ENCODE results near the gene NUCB1. TPM values are rescaled to one million over a fixed set of nuclear protein-coding genes. Genes with fewer than 3 reads are reported as not detected.
"Not testable (repeated sequence)": the region's sequence is repeated elsewhere in the genome, so short reads cannot be mapped to it uniquely, and the experiment has no call there.

The NUCB1 gene
- total RNA-seq, 2 experiments from 2014 or later, result 102 to 114 TPM

GRCh38 chr19:48915757-48916156 is 15.6 kb downstream of the NUCB1 start:
- ATAC-seq (no peak), DNase-seq (no peak)
- no peaks in the 10 kb centered on the region for H3K27me3 Mint-ChIP-seq
- intact Hi-C loops (cut with micrococcal nuclease), result no loop called here
- no peaks in the 10 kb centered on the region for H3K9me3 Mint-ChIP-seq
- no peak overlapping the region for H3K4me3 Mint-ChIP-seq
- H3K36me3 Mint-ChIP-seq (ENCODE audit: low read depth), result peaks cover 38% of the 10 kb centered on the region
- CTCF ChIA-PET, result interaction anchor here (1.3 kb wide), 1 partner anchor 16 kb away, joined by 4 read pairs; the partner anchor contains the start of gene NUCB1
- no peak overlapping the region for H3K27ac Mint-ChIP-seq
- TF ChIP-seq CTCF (IDR thresholded peaks at IDR 0.05), result no peak
- no peaks in the 10 kb centered on the region for H3K4me1 Mint-ChIP-seq (ENCODE audit: low read depth)
- POLR2A ChIA-PET, result interaction anchor here (1.7 kb wide), 1 partner anchor 17 kb away, joined by 3 read pairs; the partner anchor contains the start of gene TULP2

GRCh38 chr19:48918071-48918470 is 18.0 kb downstream of the NUCB1 start:
- POLR2A ChIA-PET, result interaction anchor here (0.7 to 1.1 kb wide), 2 partner anchors 11 to 103 kb away, joined by 3 to 4 read pairs; no protein-coding TSS in a partner anchor
- ATAC-seq (no peak), DNase-seq (no peak)
- Mint-ChIP-seq H3K27me3 (no peaks in the 10 kb centered on the region), H3K9me3 (no peaks in the 10 kb centered on the region), H3K4me1 (ENCODE audit: low read depth) (no peaks in the 10 kb centered on the region), H3K4me3 (no peak overlapping the region), H3K36me3 (ENCODE audit: low read depth) (peaks cover 31% of the 10 kb centered on the region), H3K27ac (no peak overlapping the region)
- no peak for TF ChIP-seq CTCF (IDR thresholded peaks at IDR 0.05)
- intact Hi-C loops (cut with micrococcal nuclease), result no loop called here
- CTCF ChIA-PET, result interaction anchor here (1.6 kb wide), 1 partner anchor 75 kb away, joined by 4 read pairs; the partner anchor contains the start of genes GYS1 and RUVBL2

- ATAC-seq, result peak; percentile 85
- H3K27ac Mint-ChIP-seq, result no peak overlapping the region
- intact Hi-C loops (cut with micrococcal nuclease), result no loop called here
- CTCF ChIA-PET, result interaction anchor here (2.0 kb wide), 1 partner anchor 52 kb away, joined by 8 read pairs; no protein-coding TSS in a partner anchor
- POLR2A ChIA-PET, result interaction anchor here (0.6 to 1.1 kb wide), 4 partner anchors 8 to 104 kb away, joined by 3 to 4 read pairs (median 3); no protein-coding TSS in a partner anchor
- no peak overlapping the region for H3K4me3 Mint-ChIP-seq
- H3K27me3 Mint-ChIP-seq, result no peaks in the 10 kb centered on the region
- peak; percentile 42 for DNase-seq
- H3K36me3 Mint-ChIP-seq (ENCODE audit: low read depth), result peaks cover 30% of the 10 kb centered on the region
- H3K9me3 Mint-ChIP-seq, result no peaks in the 10 kb centered on the region
- H3K4me1 Mint-ChIP-seq (ENCODE audit: low read depth), result no peaks in the 10 kb centered on the region
- no peak for TF ChIP-seq CTCF (IDR thresholded peaks at IDR 0.05)
Observed at GRCh38 chr19:48918801-48919247, 18.7 kb downstream of the NUCB1 start.

- DNase-seq; H3K4me1 Mint-ChIP-seq (ENCODE audit: low read depth); ATAC-seq; intact Hi-C loops (cut with micrococcal nuclease); H3K9me3 Mint-ChIP-seq; H3K4me3 Mint-ChIP-seq; H3K27me3 Mint-ChIP-seq; H3K27ac Mint-ChIP-seq: not testable (repeated sequence)
- ChIA-PET POLR2A (interaction anchor here (0.6 to 1.1 kb wide), 3 partner anchors 8 to 17 kb away, joined by 3 read pairs; no protein-coding TSS in a partner anchor), CTCF (interaction anchor here (2.0 kb wide), 1 partner anchor 51 kb away, joined by 8 read pairs; no protein-coding TSS in a partner anchor)
- peaks cover 26% of the 10 kb centered on the region for H3K36me3 Mint-ChIP-seq (ENCODE audit: low read depth)
Observed at GRCh38 chr19:48919271-48919670, 19.2 kb downstream of the NUCB1 start.

- DNase-seq (no peak), ATAC-seq (no peak)
- Mint-ChIP-seq H3K4me1 (ENCODE audit: low read depth) (no peaks in the 10 kb centered on the region), H3K36me3 (ENCODE audit: low read depth) (peaks cover 20% of the 10 kb centered on the region), H3K9me3 (no peaks in the 10 kb centered on the region), H3K27ac (no peak overlapping the region), H3K27me3 (no peaks in the 10 kb centered on the region), H3K4me3 (no peak overlapping the region)
- POLR2A ChIA-PET, result no interaction called here
- no peak for TF ChIP-seq CTCF (IDR thresholded peaks at IDR 0.05)
- CTCF ChIA-PET, result no interaction called here
- intact Hi-C loops (cut with micrococcal nuclease), result no loop called here
Observed at GRCh38 chr19:48920949-48921348, 20.8 kb downstream of the NUCB1 start.
